Activated naive CD4-positive, alpha-beta T cell treated with anti-CD3 and anti-CD28 coated beads, Interleukin-2, amount 10 ng/mL, durations not matched to agents 7 days and 5 days (primary cell): Measurements from ENCODE around the gene RGS6.
A peak's percentile ranks its signal among the peaks of the same experiment; 100 is the strongest.

Experiments used
- CTCF ChIA-PET: fragments of 350-600 bp; sonication (Branson Sonifier 250); formaldehyde crosslinking; loops from one replicate; lab custom pipeline; 2021; ENCODE audit warnings: antibody characterized with exemption; lab: Charles Lee
- DNase-seq: peaks from one replicate; pipeline ENCODE4 v3.0.0-alpha.2; 2020
- H3K27ac Mint-ChIP-seq: one replicate; pipeline ENCODE4 v1.8.0; 2021; ENCODE audit warnings: mild to moderate bottlenecking, moderate library complexity, mixed read lengths
- H3K27me3 Mint-ChIP-seq: one replicate; pipeline ENCODE4 v1.8.0; 2021; ENCODE audit warnings: mild to moderate bottlenecking, mixed read lengths
- H3K36me3 Mint-ChIP-seq: one replicate; pipeline ENCODE4 v1.8.0; 2021; ENCODE audit warnings: mixed read lengths
- H3K4me1 Mint-ChIP-seq: one replicate; pipeline ENCODE4 v1.8.0; 2021; ENCODE audit warnings: mixed read lengths
- H3K4me3 Mint-ChIP-seq: one replicate; pipeline ENCODE4 v1.8.0; 2021; ENCODE audit warnings: mild to moderate bottlenecking, moderate library complexity, mixed read lengths
- H3K9me3 Mint-ChIP-seq: one replicate; pipeline ENCODE4 v1.8.0; 2021; ENCODE audit warnings: mixed read lengths

RGS6 gene

DNA sequence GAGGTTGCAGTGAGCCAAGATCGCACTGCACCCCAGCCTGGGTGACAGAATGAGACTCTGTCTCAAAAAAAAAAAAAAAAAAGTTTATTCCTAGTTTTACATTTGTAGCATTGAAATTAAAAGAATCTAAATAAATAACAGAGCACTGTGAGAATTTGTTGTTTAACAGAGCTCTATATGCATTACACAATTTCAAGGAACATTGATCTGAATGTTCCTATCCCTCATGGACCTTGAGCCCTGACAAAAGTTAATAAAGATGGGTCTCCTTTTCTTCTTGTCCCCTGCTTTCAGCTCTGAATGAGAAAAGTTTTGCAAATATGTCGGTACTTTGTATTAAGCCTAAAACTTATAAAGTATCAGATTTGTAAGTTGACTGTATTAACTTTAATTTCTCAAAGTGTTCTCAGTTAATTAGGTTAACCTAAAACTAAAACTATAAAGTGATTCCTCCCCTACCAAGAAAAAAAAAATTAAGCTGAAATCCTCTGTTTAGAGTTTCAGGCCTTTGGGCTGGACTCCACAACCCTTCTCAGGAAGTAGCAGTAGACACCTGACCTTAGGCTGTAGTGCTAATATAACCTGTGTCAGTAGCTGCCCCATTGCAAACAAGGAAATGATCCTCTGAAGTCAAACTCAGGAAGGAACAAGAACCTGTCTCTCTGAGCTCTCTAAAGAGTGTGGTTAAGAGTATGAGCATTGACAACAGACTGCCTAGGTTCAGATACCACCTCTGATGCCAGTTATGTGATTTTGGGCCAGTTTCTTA lies 484.0 kb downstream of the RGS6 start:
- Mint-ChIP-seq H3K9me3 (peaks cover 5% of the 10 kb centered on the region), H3K4me1 (peaks cover 13% of the 10 kb centered on the region), H3K36me3 (no peaks in the 10 kb centered on the region), H3K27me3 (peaks cover 40% of the 10 kb centered on the region), H3K27ac (no peak overlapping the region), H3K4me3 (no peak overlapping the region)
- CTCF ChIA-PET, result interaction anchor here (0.6 to 1.1 kb wide), 3 partner anchors 104 to 489 kb away, joined by 3 read pairs; no protein-coding TSS in a partner anchor
- no peak for DNase-seq

- no peak overlapping the region for H3K27ac Mint-ChIP-seq
- CTCF ChIA-PET, result interaction anchor here (1.1 to 1.3 kb wide), 2 partner anchors 394 to 488 kb away, joined by 3 to 5 read pairs; no protein-coding TSS in a partner anchor
- DNase-seq, result no peak
- peaks cover 16% of the 10 kb centered on the region for H3K4me1 Mint-ChIP-seq
- H3K36me3 Mint-ChIP-seq, result no peaks in the 10 kb centered on the region
- peaks cover 5% of the 10 kb centered on the region for H3K9me3 Mint-ChIP-seq
- no peak overlapping the region for H3K4me3 Mint-ChIP-seq
- H3K27me3 Mint-ChIP-seq, result peaks cover 47% of the 10 kb centered on the region
Observed at GRCh38 chr14:72416892-72417291, 484.7 kb downstream of the RGS6 start.

GRCh38 chr14:72418806-72419205 lies 486.6 kb downstream of the RGS6 start:
- CTCF ChIA-PET, result interaction anchor here (0.8 to 3.8 kb wide), 4 partner anchors 21 to 395 kb away, joined by 3 to 18 read pairs (median 7); no protein-coding TSS in a partner anchor
- no peak for DNase-seq
- Mint-ChIP-seq H3K4me1 (peaks cover 18% of the 10 kb centered on the region), H3K36me3 (peaks cover 3% of the 10 kb centered on the region), H3K27ac (no peak overlapping the region), H3K4me3 (no peak overlapping the region), H3K9me3 (peaks cover 5% of the 10 kb centered on the region), H3K27me3 (peaks cover 53% of the 10 kb centered on the region)

DNA sequence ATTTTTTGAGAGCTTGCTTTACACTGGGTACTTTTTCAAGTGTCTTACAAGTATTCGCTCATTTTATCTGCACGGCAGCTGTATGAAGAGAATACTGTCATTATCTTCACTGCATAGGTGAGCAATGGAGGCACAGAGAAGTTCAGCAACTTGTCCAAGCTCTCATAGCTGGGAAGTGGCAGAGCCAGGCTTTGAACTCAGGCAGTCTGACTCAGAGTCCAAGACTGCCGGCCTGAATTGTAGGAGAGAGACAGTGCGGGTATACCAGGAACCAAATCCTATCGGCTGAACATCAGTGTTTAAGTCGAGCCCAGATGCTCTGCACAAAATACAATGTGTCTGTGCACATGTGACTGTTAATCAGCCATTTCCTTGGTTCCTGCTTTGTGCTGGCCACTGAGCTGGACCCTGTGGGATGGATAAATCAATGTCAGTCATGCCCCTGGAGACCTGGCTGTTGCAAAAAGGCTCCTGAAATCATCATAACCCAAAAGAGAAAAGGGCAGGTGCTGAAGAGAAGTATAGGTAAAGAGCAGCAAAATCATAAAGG lies 487.1 kb downstream of the RGS6 start:
- Mint-ChIP-seq H3K9me3 (peaks cover 5% of the 10 kb centered on the region), H3K4me3 (no peak overlapping the region), H3K27ac (no peak overlapping the region), H3K36me3 (peaks cover 3% of the 10 kb centered on the region), H3K4me1 (peaks cover 18% of the 10 kb centered on the region), H3K27me3 (peaks cover 54% of the 10 kb centered on the region)
- DNase-seq, result no peak
- CTCF ChIA-PET, result interaction anchor here (0.8 to 3.8 kb wide), 6 partner anchors 16 to 396 kb away, joined by 3 to 18 read pairs (median 7); no protein-coding TSS in a partner anchor

DNA sequence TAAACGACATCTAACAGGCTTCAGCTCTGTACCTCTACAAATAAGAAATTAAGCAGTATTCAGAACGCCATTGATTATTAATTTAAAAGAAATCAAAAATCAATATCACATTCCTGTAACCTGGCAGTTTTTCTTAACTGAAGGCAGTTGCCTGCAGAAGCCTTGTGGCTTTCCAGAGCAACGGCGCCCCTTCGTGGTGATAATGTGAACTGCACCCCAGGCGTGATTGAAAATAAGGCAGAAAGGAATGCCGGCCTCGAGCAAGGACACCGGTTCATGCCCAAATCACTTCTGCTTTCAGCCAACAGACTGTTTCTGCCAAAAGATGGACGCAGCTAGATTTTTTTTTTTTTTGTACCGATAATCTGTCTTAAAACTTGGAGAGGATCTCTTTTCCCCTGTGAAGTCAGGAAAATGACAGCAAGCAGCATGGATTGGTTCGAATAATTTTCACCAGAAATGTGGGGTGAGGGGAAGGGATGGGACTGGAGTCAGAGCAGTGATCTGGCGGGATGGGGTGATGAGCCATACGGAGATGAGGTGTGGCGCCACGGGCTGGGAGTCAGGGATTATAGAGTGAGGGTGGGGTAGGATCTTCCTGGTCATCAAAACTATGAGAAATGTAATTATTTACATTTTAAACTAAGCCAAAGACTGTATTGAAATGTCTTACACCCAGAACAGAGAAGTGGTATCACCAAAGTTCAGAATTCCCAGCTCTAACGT lies 488.7 kb downstream of the RGS6 start:
- Mint-ChIP-seq H3K9me3 (no peaks in the 10 kb centered on the region), H3K36me3 (peaks cover 3% of the 10 kb centered on the region), H3K4me3 (no peak overlapping the region), H3K27me3 (peaks cover 47% of the 10 kb centered on the region), H3K4me1 (peaks cover 18% of the 10 kb centered on the region), H3K27ac (no peak overlapping the region)
- CTCF ChIA-PET, result interaction anchor here (0.6 to 3.8 kb wide), 15 partner anchors 12 to 489 kb away, joined by 3 to 18 read pairs (median 4); partner anchors contain the start of gene RGS6
- DNase-seq, result peak; percentile 85

- Mint-ChIP-seq H3K4me3 (no peak overlapping the region), H3K36me3 (peaks cover 14% of the 10 kb centered on the region), H3K27ac (no peak overlapping the region), H3K4me1 (peaks cover 10% of the 10 kb centered on the region), H3K27me3 (peaks cover 54% of the 10 kb centered on the region), H3K9me3 (peaks cover 12% of the 10 kb centered on the region)
- CTCF ChIA-PET, result interaction anchor here (1.3 kb wide), 1 partner anchor 399 kb away, joined by 3 read pairs; no protein-coding TSS in a partner anchor
- no peak for DNase-seq
Observed at GRCh38 chr14:72423957-72424356, 491.7 kb downstream of the RGS6 start.

DNA sequence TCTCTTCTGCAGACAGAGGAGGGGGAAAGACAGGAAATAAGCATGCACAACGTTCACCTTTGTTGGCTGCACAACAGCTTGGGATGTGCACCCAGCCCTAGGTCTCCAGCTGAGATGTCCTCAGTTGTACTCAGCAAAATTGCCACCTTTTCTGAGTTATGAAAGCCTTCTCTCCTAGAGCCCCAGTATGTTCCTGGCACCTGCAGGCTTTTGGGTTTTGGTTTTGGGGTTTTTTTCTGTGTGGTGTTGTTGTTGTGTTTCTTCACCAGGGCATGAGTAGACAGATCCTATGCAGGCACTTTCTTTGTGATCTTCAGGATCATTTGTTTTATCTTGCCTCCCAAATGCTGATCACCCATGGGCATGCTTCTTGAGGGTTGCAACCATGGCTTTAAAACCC lies 498.2 kb downstream of the RGS6 start:
- H3K4me3 Mint-ChIP-seq, result no peak overlapping the region

GRCh38 chr14:72432748-72433147 lies 500.5 kb downstream of the RGS6 start:
- peaks cover 29% of the 10 kb centered on the region for H3K36me3 Mint-ChIP-seq
- DNase-seq, result no peak
- peaks cover 38% of the 10 kb centered on the region for H3K4me1 Mint-ChIP-seq

More for the DNA sequence above, 498.2 kb downstream of the RGS6 start:
- Mint-ChIP-seq H3K4me1 (peaks cover 20% of the 10 kb centered on the region), H3K27ac (no peak overlapping the region), H3K27me3 (peaks cover 35% of the 10 kb centered on the region), H3K9me3 (peaks cover 23% of the 10 kb centered on the region), H3K36me3 (peaks cover 28% of the 10 kb centered on the region)
- no peak for DNase-seq
- CTCF ChIA-PET, result no interaction called here

DNA sequence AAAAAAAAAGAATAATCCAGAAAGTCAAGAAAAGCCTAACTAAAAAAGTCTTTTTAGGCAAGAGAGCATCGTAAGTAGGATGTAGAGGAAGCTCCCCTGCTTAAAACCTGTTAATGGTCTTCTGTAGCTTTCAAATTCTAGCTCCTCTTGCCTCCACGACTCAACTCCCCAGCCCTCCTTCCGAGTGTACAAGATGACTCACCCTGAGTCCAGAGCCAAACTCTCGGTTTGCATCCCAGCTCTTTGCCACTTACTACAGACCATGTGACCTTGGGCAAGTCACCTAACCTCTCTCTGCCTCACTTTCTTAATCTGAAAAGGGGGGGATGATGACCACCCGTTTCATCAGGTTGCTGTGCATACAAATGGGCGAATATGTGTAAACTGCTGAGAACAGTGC lies 501.3 kb downstream of the RGS6 start:
- Mint-ChIP-seq H3K27ac (no peak overlapping the region), H3K36me3 (peaks cover 27% of the 10 kb centered on the region), H3K4me1 (peaks cover 46% of the 10 kb centered on the region), H3K27me3 (peaks cover 21% of the 10 kb centered on the region), H3K9me3 (peaks cover 10% of the 10 kb centered on the region), H3K4me3 (no peak overlapping the region)
- no peak for DNase-seq
- CTCF ChIA-PET, result interaction anchor here (0.6 to 2.3 kb wide), 4 partner anchors 8 to 464 kb away, joined by 3 to 9 read pairs (median 4); no protein-coding TSS in a partner anchor

More at GRCh38 chr14:72432748-72433147, 500.5 kb downstream of the RGS6 start:
- CTCF ChIA-PET, result no interaction called here
- Mint-ChIP-seq H3K4me3 (no peak overlapping the region), H3K27me3 (peaks cover 23% of the 10 kb centered on the region), H3K27ac (no peak overlapping the region), H3K9me3 (peaks cover 17% of the 10 kb centered on the region)

DNA sequence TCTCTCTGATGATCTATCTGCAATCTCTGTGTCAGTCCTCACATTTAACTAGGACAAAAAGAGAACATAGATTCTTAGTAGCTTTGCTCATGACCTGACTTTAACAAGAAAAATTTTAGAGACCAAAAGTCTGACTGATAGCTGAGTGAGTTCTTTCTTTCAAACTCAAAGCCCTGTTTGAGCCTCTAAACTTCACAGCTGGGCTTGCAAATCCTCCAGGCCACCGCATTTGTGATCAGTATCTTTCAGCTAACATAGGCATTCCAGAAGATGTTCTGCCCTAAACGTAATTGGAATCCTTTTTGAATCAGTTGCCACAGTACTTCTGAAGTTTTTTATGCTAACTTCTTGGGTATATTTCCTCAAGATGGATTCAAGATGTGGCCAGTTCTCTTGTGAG lies 502.6 kb downstream of the RGS6 start:
- Mint-ChIP-seq H3K27me3 (peaks cover 20% of the 10 kb centered on the region), H3K36me3 (peaks cover 29% of the 10 kb centered on the region), H3K27ac (no peak overlapping the region), H3K4me1 (peaks cover 60% of the 10 kb centered on the region), H3K9me3 (peaks cover 5% of the 10 kb centered on the region), H3K4me3 (no peak overlapping the region)
- CTCF ChIA-PET, result interaction anchor here (0.8 to 2.7 kb wide), 5 partner anchors 9 to 144 kb away, joined by 3 to 10 read pairs (median 7); no protein-coding TSS in a partner anchor
- DNase-seq, result no peak

DNA sequence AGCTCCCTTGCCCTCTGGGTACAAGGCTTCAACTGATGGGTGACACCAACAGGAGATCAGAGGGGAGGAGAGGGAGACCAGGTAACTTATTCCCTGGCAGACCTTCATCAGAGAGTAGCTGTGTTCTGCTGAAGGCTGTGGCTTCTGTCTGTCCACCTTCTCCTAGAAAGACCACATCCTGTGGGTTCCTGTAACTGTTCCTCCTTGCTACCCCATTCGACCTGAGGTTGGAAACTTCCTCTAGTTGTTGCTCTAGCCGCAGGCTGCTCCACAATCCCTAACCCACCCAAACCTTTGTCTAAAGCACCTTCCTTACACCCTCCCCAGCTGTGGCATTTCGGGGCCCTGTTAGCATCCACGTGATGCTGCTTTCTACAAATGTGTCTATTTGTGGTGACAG lies 507.5 kb downstream of the RGS6 start:
- Mint-ChIP-seq H3K9me3 (no peaks in the 10 kb centered on the region), H3K27ac (peak overlapping the region; percentile 83), H3K4me3 (peak overlapping the region; percentile 41), H3K36me3 (peaks cover 21% of the 10 kb centered on the region), H3K4me1 (peaks cover 96% of the 10 kb centered on the region), H3K27me3 (peaks cover 9% of the 10 kb centered on the region)
- CTCF ChIA-PET, result interaction anchor here (1.1 to 3.3 kb wide), 8 partner anchors 8 to 74 kb away, joined by 3 to 18 read pairs (median 4); no protein-coding TSS in a partner anchor
- peak; percentile 66 for DNase-seq

DNA sequence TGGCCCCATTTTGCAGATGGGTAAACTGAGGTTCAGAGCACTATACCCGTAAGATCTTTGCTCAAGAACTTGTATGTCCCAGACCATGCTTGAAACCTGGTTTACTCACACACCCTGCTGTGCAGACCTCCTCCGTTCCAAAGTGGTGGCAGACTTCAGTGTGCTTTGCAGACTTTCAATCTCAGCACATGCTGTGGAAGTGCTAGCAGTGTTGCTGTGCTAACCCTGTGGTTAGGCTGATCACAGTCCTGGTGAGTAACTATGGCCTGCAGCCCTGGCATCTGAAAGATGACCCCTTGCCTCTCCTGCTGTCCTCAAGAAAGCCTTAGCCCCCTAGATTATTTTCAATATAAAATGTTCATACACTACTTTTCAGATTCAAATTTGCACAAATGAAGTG lies 511.0 kb downstream of the RGS6 start:
- peaks cover 14% of the 10 kb centered on the region for H3K36me3 Mint-ChIP-seq
- peaks cover 6% of the 10 kb centered on the region for H3K27me3 Mint-ChIP-seq
- no peak for DNase-seq
- H3K27ac Mint-ChIP-seq, result peak overlapping the region; percentile 66
- peaks cover 92% of the 10 kb centered on the region for H3K4me1 Mint-ChIP-seq
- CTCF ChIA-PET, result interaction anchor here (0.7 to 1.4 kb wide), 3 partner anchors 24 to 70 kb away, joined by 3 to 6 read pairs (median 3); no protein-coding TSS in a partner anchor
- no peaks in the 10 kb centered on the region for H3K9me3 Mint-ChIP-seq
- H3K4me3 Mint-ChIP-seq, result no peak overlapping the region

- Mint-ChIP-seq H3K4me1 (peaks cover 88% of the 10 kb centered on the region), H3K27me3 (peaks cover 4% of the 10 kb centered on the region), H3K9me3 (no peaks in the 10 kb centered on the region), H3K4me3 (peak overlapping the region; percentile 17), H3K36me3 (peaks cover 7% of the 10 kb centered on the region), H3K27ac (peak overlapping the region; percentile 66)
- CTCF ChIA-PET, result interaction anchor here (1.0 to 2.5 kb wide), 3 partner anchors 24 to 70 kb away, joined by 4 to 10 read pairs (median 6); no protein-coding TSS in a partner anchor
- DNase-seq, result peak; percentile 71
Observed at GRCh38 chr14:72443991-72444441, 511.8 kb downstream of the RGS6 start.
